ENCODE data around the gene EIF2D.

DNA sequence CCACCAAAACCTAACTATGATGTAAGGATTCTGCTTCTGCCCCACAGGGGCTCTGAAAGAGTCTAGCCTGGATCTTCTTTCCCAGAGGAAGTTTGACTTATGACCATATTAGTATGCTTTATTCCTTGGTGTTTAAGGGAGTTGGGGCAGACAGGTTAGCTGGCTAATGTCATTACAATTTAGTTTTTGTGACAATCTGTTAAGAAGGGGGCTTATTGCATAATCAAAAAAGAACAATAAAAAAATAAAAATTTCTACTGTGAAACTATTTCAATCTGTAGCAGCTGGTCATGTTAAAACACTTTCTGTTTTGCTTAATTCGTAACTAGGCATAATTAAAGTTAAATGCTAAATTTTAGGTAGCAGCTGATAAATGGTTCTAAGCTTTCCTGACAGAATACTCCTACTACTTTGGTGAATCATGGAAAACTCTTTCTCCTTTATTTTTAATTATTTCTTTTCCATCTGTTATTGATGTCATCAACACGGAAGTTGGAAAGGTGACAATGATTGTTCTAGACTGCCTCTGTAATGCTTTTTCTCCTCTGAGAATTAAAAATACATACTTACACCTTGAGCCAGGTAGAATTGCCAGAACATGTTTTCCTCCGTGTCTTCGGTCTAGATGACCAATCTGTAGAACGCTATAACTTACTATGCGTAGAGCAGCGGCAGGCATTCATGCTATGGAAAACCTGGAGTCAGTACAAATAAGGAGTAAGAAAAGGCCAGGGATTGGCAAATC is 41.6 kb upstream of the EIF2D start:
- no peak for TF ChIP-seq RAD21 (IDR thresholded peaks at IDR 0.05; ENCODE audit: low read depth)
- TF ChIP-seq EGR1 (IDR thresholded peaks at IDR 0.05): no peak
- TF ChIP-seq, protein P1, sequence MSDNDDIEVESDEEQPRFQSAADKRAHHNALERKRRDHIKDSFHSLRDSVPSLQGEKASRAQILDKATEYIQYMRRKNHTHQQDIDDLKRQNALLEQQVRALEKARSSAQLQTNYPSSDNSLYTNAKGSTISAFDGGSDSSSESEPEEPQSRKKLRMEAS (IDR thresholded peaks at IDR 0.05): no peak
- TF ChIP-seq TEAD4 (IDR thresholded peaks at IDR 0.05): no peak
- TF ChIP-seq CREB1 (IDR thresholded peaks at IDR 0.05; ENCODE audit: low read depth): no peak
